Activated CD4-positive, CD25-positive, alpha-beta regulatory T cell treated with anti-CD3 and anti-CD28 coated beads, Interleukin-2, amount 50 U/mL, for 24 hours (primary cell): Measurements from ENCODE around the gene HAUS7.

Experiments used
- ATAC-seq, 2 donors: fragments of 150-1000 bp; cut with Tn5 transposase; one replicate each; pipeline ENCODE4 v1.10.0; 2021; ENCODE audit warnings: mild to moderate bottlenecking in 1 of 2, moderate library complexity in 1 of 2

The HAUS7 gene

GRCh38 chrX:153433161-153433680, 37.2 kb downstream of the HAUS7 start:
- ATAC-seq: no peak

- ATAC-seq: no peak
These were observed 39.6 kb downstream of the HAUS7 start for GRCh38 chrX:153430796-153431195.

DNA sequence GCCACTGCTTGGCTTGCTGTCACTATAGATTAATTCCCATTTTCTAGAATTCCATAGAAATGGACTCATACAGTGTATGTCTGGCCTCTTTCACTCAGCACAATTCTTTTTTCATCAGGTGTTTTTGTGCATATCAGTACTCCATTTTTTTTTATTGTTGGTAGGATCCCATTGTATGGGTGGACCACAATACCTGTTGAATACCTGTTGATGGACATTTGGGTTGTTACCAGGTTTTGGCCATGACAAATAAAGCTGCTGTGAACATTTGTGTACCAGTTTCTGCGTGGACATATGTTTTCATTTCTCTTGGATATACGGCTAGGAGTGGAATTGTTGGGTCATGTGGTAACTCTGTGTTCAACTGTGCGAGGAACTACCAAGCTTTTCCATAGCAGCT, 44.2 kb downstream of the HAUS7 start:
- ATAC-seq: no peak

GRCh38 chrX:153423652-153424051, 46.7 kb downstream of the HAUS7 start:
- ATAC-seq: no peak

- ATAC-seq: no peak
These were observed 48.5 kb downstream of the HAUS7 start for GRCh38 chrX:153421856-153422255.

GRCh38 chrX:153420851-153421599, 49.4 kb downstream of the HAUS7 start:
- no peak for ATAC-seq

DNA sequence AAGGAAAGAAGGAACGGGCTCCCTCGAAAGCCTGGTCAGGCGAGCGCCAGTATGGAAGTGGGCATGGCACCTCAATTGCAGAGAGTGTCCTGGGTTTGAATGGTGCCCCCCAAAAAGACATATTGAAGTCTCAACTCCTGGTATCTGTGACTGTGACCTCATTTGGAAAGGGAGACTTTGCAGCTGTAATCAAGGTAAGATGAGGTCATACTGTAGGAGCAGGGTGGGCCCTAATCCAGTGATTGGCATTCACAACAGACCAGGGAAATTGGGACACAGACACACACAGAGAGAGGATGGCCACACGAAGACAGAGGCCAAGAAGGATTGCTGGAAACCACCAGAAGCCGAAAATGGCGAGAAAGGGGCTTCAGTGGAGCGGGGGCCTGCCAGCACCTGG, 52.7 kb downstream of the HAUS7 start:
- no peak for ATAC-seq

DNA sequence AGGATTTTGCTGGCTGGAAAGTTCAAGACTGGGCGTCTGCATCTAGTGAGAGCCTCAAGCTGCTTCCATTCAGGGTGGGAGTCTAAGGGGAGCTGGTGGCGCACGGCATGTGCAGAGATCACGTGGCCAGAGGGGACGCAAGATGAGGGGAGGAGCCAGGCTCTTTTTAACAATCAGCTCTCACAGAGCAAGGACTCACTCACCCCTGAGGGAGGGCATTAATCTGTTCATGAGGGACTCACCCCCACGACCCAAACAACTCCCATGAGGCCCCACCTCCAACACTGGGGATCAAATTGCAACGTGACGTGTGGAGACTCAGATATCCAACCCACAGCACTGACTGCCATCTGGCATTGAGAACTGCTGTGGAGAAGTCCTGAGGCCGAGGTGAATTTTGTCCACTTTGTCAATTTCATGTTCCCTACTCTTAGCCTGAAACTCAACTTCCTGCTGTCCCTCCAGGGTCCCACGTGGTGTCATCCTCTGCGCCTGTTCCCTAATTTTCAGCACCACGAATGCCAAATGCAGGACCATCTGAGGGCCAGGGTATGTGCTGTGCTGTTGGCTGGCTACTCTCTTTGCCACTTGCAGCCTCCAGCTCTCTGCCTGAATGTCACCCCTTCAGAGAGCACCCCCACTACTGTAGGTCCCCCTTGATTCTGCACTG, 53.5 kb downstream of the HAUS7 start:
- ATAC-seq: no peak

GRCh38 chrX:153414856-153415510, 55.4 kb downstream of the HAUS7 start:
- no peak for ATAC-seq

DNA sequence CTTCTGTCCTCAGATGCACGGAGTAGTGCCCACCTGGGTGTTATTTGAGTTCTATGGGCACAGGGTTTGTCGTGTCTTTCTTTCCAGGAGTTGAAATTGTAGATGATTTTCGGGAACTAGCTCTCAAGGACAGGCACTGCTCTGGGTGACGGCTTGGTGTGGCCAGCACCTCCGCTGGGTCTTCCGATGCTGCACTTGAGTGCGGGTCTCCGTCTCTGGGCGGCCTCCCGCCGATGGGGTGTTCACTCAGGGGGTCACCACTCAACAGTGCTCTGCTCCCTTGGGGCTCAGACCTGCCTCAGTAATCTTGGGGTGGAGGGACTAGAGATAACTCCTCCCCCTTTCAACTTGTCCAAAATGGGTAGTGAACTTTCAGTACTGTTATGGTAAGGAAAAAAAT, 56.6 kb downstream of the HAUS7 start:
- ATAC-seq: no peak

DNA sequence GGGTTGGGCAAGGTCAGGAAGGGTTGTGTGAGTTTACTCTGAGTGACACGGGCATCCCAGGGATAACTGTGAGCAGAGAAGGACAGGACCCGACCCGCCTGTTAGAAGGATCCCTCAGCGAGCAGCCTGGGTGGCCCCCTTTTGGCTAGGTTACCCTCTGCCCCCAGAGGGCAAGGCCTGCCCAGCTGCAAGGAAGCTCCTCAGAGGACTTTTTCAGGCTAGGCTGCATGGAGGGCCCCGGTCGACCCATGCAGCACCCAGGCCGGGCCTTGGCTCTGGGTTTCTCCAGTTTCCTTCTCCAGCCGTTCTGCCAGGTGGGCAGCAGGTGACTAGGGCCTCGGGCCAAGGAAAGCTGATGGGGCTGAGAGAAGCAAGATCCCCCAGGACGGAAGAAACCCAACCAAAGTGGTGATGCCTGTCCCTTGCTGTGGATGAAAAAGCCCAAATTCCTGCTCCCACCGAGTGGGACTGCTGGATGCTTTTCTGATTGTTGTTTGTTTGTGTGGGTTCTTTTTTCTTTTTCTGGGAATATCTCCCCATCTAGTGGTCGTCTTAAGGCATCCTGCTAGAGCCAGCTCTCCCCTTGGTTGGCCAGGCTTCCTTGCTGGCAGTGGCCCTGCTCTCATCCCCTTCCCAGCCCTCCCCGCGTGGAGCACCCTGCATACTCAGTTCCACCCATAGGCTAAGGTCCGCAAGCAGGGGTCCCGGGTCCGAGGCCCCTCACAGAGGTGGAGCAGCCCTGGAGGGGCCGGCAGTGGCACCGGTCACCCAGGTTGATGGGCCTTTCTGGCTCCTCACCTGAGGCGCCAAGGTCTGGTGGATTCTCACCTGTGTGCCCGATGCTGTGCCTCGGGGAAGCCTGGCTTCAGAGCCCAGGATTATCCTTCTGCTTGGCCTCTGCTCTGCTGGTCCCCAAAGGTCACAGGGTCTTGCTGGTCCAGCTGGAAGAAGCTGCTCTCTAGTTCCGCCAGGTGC, 57.3 kb downstream of the HAUS7 start:
- no peak for ATAC-seq

GRCh38 chrX:153411988-153412574, 58.3 kb downstream of the HAUS7 start:
- no peak for ATAC-seq

DNA sequence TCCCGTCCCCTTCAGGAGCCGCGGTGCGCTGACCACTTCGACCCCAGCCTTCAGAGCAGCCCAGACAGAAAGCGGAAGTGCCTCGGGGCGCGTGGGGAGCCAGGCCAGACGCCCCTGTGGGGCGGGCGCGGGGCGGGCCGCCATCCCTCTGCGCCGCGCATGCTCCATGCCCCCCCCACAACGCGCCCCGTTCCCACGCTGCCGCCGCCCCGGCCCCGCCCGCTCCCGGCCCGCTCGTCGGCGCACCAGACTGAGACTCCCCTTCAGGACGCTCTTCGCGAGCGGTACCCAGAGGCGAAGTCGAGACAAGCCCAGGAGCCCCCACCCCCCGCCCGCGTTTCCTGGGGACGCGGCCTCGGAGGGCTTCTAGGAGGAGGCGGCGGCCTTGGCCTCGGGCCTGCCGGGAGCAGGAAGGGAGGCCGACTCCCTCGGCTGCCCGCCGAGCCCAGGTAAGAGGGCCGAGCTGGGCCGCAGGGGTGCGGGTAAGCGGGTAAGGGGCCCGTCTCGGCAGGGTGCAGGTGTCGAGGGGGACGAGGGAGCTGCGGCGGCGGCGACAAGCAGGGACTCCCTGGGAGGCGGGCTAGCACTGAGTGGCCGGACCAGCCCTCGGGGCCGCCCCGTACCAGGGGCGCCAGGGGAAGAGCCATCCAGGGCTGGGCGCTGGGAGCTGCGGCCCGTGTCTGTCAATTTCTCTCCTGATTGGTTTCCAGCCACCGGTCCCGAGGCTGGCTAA, 59.0 kb downstream of the HAUS7 start, which contains the start of gene ZFP92:
Gene ZFP92, plus strand, starts transcription at position 218 of the 733 bp plus-strand sequence. CDS start 6,851 bp downstream, outside the sequence.
- ATAC-seq: peak; percentile 53 to 73

DNA sequence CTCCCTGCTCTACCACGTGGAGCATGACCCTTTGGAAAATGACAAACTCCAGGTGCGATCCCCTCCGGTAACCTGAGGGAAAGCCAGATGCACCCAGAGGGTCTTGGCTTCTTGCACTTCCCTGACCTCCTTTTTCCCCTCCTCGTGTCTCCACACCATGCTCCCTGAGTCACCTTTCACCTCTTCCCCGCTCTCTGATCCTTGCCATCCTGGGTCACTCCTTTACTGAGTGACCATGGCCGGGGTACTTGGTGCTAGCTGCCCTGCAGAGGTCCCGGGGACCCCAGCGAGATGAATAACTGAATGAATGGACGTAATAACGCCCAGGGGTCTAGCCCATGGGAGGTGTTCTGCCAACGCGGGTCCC, 59.5 kb downstream of the HAUS7 start:
- no peak for ATAC-seq

DNA sequence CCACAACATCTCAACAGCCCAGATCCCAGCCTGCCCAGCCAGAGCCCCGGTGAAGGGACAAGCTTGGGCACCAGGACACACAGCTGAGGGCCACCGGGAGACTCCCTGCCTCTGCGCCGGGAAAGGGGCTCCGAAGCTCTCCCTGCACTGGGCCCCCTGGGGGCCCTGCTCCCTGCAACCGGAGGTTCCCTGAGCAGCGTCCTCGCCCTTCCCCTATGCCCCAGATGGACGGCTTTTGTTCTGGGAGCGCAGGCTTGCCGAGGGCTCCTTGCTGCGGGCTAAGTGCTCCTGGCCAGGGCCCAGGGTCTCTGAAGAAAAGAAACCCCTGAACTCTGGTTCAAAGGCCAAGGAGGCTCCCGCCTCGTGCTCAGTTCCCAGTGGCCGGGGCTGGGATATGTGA, 60.0 kb downstream of the HAUS7 start:
- no peak for ATAC-seq

- no peak for ATAC-seq
These were observed 60.8 kb downstream of the HAUS7 start for GRCh38 chrX:153409414-153410101.

DNA sequence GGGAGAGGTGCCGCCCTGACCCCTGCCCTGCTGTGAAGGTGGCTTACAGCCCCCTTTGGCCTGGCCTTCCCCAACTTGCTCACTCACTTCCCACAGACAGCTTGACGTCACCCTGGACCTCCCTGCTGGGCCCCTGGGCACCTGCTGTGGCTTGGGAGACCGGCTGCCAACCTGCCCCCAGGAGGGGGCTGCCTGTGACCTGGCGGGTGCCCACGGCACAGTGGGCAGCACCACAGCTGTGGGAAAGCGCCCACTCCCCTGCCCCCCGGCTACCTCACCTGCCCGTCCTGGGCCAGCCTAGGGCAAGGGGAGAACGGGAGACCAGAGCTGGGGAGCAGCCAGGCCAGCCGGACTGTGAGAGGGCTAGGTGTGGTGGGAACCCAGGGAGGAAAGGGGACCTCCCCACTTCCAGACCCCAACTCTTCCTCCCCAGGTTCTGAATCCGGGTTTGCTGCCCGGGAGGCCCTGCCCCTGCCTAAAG, 61.5 kb downstream of the HAUS7 start:
- ATAC-seq: no peak

- ATAC-seq: no peak
These were observed 62.1 kb downstream of the HAUS7 start for GRCh38 chrX:153408221-153408721.

GRCh38 chrX:153407736-153408135, 62.6 kb downstream of the HAUS7 start:
- no peak for ATAC-seq

GRCh38 chrX:153406903-153407302, 63.5 kb downstream of the HAUS7 start:
- no peak for ATAC-seq
